ENCODE measurements around the gene NLRP7. TPM values are rescaled to one million over a fixed set of nuclear protein-coding genes. Genes with fewer than 3 reads are reported as not detected.
A peak's percentile ranks its signal among the peaks of the same experiment; 100 is the strongest.
"Not testable (repeated sequence)": the region's sequence is repeated elsewhere in the genome, so short reads cannot be mapped to it uniquely, and the experiment has no call there.

NLRP7 gene
- total and polyA plus RNA-seq, 2 donors (not counting 1 experiment from before 2014, with no cell fraction given), result 0.07 to 0.13 TPM

- ChIA-PET POLR2A (no interaction called here), CTCF (no interaction called here)
- peaks cover 3% of the 10 kb centered on the region for H3K4me1 Mint-ChIP-seq
- no peaks in the 10 kb centered on the region for H3K9me3 Mint-ChIP-seq (ENCODE audit: insufficient read depth)
- H3K9me3 ChIP-seq (ENCODE audit: control extremely low read depth in 1 of 3, control insufficient read depth in 2 of 3, insufficient read depth in 1 of 3, low read length in 2 of 3), result peaks cover 0 to 13% (median 0%) of the 10 kb centered on the region in 3 donors
- no peak overlapping the region for H3K9ac ChIP-seq (ENCODE audit: low read length)
- peaks cover 23% of the 10 kb centered on the region for H3K27me3 Mint-ChIP-seq
- H3K4me1 ChIP-seq (ENCODE audit: control insufficient read depth in 2 of 2, insufficient read depth in 2 of 2, low read length in 2 of 2), result no peaks in the 10 kb centered on the region
- TF ChIP-seq CTCF (IDR thresholded peaks at IDR 0.05) (no peak), EZH2 (IDR thresholded peaks at IDR 0.05; ENCODE audit: borderline replicate concordance, insufficient read depth, low read depth, low read length, poor library complexity, severe bottlenecking) (no peak)
- H4K20me1 ChIP-seq (ENCODE audit: control insufficient read depth, insufficient read depth, low read length, poor library complexity, severe bottlenecking), result no peaks in the 10 kb centered on the region
- 32% methylated on average over 5 of the region's 7 CpGs for WGBS (ENCODE audit: insufficient coverage)
- no peaks in the 10 kb centered on the region for H3K36me3 ChIP-seq (replicated peaks in 1 of 2; ENCODE audit: control extremely low read depth in 1 of 2, control insufficient read depth in 1 of 2, extremely low read depth in 1 of 2, insufficient read depth in 2 of 2, low read length in 1 of 2)
- intact Hi-C loops (cut with micrococcal nuclease), result no loop called here
- no peak overlapping the region for H2AFZ ChIP-seq (ENCODE audit: insufficient read depth, low read depth, low read length, poor library complexity, severe bottlenecking)
- H3K27ac ChIP-seq (ENCODE audit: low read length in 2 of 2), result no peak overlapping the region
- no peak overlapping the region for H3K27ac Mint-ChIP-seq
- no peaks in the 10 kb centered on the region for H3K79me2 ChIP-seq (ENCODE audit: control insufficient read depth, insufficient read depth, low read length)
- ATAC-seq (ENCODE audit: low read depth) (no peak), DNase-seq (no peak)
- no peak overlapping the region for H3K4me3 Mint-ChIP-seq
- peaks cover 0 to 5% (median 2%) of the 10 kb centered on the region in 4 experiments for H3K27me3 ChIP-seq (replicated peaks in 1 of 4; ENCODE audit: control extremely low read depth in 1 of 4, control insufficient read depth in 3 of 4, insufficient read depth in 4 of 4, low read length in 3 of 4)
- no peak overlapping the region for H3K4me3 ChIP-seq (ENCODE audit: control extremely low read depth in 1 of 5, extremely low read depth in 1 of 5, insufficient read depth in 1 of 5, low read depth in 2 of 5, low read length in 4 of 5)
- H3K4me2 ChIP-seq (replicated peaks; ENCODE audit: low read depth, low read length, poor library complexity, severe bottlenecking), result no peak overlapping the region
Observed at GRCh38 chr19:54921082-54921481, 26.2 kb downstream of the NLRP7 start.

DNA sequence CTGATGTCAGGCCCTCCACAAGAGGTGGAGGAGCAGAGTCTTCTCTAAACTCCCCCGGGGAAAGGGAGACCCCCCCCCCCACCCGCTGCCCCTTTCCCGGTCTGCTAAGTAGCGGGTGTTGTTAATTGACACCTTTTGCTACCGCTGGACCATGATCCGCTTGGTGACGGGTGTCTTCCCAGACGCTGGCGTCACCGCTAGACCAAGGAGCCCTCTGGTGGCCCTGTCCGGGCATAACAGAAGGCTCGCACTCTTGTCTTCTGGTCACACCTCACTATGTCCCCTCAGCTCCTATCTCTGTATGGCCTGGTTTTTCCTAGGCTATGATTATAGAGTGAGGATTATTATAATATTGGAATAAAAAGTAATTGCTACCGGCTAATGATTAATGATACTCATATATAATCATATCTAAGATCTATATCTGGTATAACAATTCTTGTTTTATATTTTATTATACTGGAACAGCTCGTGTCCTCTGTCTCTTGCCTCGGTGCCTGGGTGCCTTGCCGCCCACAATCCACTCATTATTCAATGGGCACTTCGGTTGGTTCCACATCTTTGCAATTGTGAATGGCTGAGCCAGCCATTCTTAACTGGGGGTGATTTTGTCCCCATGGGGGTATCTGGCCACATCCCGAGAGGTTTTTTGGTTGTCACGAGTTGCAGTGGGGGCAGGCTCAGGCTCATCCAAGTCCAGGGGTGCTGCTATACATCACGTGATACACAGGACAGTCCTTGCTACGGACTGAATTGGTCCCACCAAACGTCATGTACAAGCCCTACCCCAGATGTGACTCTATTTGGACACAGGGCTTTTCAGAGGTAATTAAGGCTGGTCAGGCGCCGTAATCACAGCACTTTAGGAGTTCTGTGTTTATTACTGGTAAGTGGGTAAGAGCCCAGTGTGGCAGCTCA, 27.4 kb downstream of the NLRP7 start:
- not testable (repeated sequence) for ATAC-seq (ENCODE audit: low read depth); H3K4me1 ChIP-seq (ENCODE audit: control insufficient read depth in 2 of 2, insufficient read depth in 2 of 2, low read length in 2 of 2)
- intact Hi-C loops (cut with micrococcal nuclease), result loop anchor here (10.0 kb wide), 1 partner anchor 435 kb away; no protein-coding TSS in a partner anchor

More for the DNA sequence above, 27.4 kb downstream of the NLRP7 start:
- H3K4me1 Mint-ChIP-seq; H4K20me1 ChIP-seq (ENCODE audit: control insufficient read depth, insufficient read depth, low read length, poor library complexity, severe bottlenecking); H3K27ac ChIP-seq (ENCODE audit: low read length in 2 of 2); H3K27me3 ChIP-seq (replicated peaks in 1 of 4; ENCODE audit: control extremely low read depth in 1 of 4, control insufficient read depth in 3 of 4, insufficient read depth in 4 of 4, low read length in 3 of 4); H3K36me3 ChIP-seq (replicated peaks in 1 of 2; ENCODE audit: control extremely low read depth in 1 of 2, control insufficient read depth in 1 of 2, extremely low read depth in 1 of 2, insufficient read depth in 2 of 2, low read length in 1 of 2); DNase-seq; POLR2A ChIA-PET; H3K79me2 ChIP-seq (ENCODE audit: control insufficient read depth, insufficient read depth, low read length); H3K4me3 ChIP-seq (ENCODE audit: control extremely low read depth in 1 of 5, extremely low read depth in 1 of 5, insufficient read depth in 1 of 5, low read depth in 2 of 5, low read length in 4 of 5); CTCF ChIA-PET; H3K9me3 Mint-ChIP-seq (ENCODE audit: insufficient read depth); H3K27ac Mint-ChIP-seq; H3K4me3 Mint-ChIP-seq; H3K4me2 ChIP-seq (replicated peaks; ENCODE audit: low read depth, low read length, poor library complexity, severe bottlenecking); H3K9ac ChIP-seq (ENCODE audit: low read length); H2AFZ ChIP-seq (ENCODE audit: insufficient read depth, low read depth, low read length, poor library complexity, severe bottlenecking): not testable (repeated sequence)
- H3K27me3 Mint-ChIP-seq, result peaks cover 26% of the 10 kb centered on the region
- TF ChIP-seq CTCF (IDR thresholded peaks at IDR 0.05), result peak; percentile 32
- 72% methylated on average over 7 of the region's 24 CpGs for WGBS (ENCODE audit: insufficient coverage)
- H3K9me3 ChIP-seq (ENCODE audit: control extremely low read depth in 1 of 3, control insufficient read depth in 2 of 3, insufficient read depth in 1 of 3, low read length in 2 of 3), result peaks cover 0 to 12% (median 0%) of the 10 kb centered on the region in 3 donors
